HFFc6 (cell line): ENCODE data around the gene LAMA2. TPM values are rescaled to one million over a fixed set of nuclear protein-coding genes. Genes with fewer than 3 reads are reported as not detected.
"Not testable (repeated sequence)": the region's sequence is repeated elsewhere in the genome, so short reads cannot be mapped to it uniquely, and the experiment has no call there.

Experiments
- DNase-seq: peaks from one replicate; pipeline ENCODE4 v3.0.0-alpha.2; 2018
- H3K27ac Mint-ChIP-seq: 2 replicates; pipeline ENCODE4 v1.8.0; 2020; ENCODE audit warnings: mild to moderate bottlenecking, mixed read lengths
- H3K27me3 Mint-ChIP-seq: 2 replicates; pipeline ENCODE4 v1.8.0; 2021; ENCODE audit warnings: mild to moderate bottlenecking, moderate library complexity, mixed read lengths; ENCODE audit not compliant: insufficient read depth
- H3K36me3 Mint-ChIP-seq: 2 replicates; pipeline ENCODE4 v1.8.0; 2021; ENCODE audit warnings: low read depth, mixed read lengths
- H3K4me1 Mint-ChIP-seq: 2 replicates; pipeline ENCODE4 v1.8.0; 2020; ENCODE audit warnings: low read depth, mixed read lengths
- H3K4me3 Mint-ChIP-seq: 2 replicates; pipeline ENCODE4 v1.8.0; 2020; ENCODE audit warnings: mild to moderate bottlenecking, moderate library complexity, mixed read lengths
- H3K9me3 Mint-ChIP-seq: 2 replicates; pipeline ENCODE4 v1.8.0; 2020; ENCODE audit warnings: mild to moderate bottlenecking, mixed read lengths
- CTCF ChIP-seq: fragments of 200-600 bp; sonication (generic); IDR thresholded peaks from 2 replicates; pipeline ENCODE4 v1.5.0; 2021; ENCODE audit warnings: antibody characterized with exemption, mild to moderate bottlenecking
- total RNA-seq, 6 experiments: library from RNA; stranded (reverse); fragmentation: NEBNext Ultra II Directional; extraction: Animal tissue kit (Norgen Biotek cat#: 25700); gene quantifications; 2 replicates in 1 of 6; 3 replicates in 5 of 6; pipeline ENCODE4 v1.2.3, GENCODE V29; 2021

Gene LAMA2
- total RNA-seq, 6 experiments from 2014 or later = 8.2 to 14.3 (median 10.5) TPM

DNA sequence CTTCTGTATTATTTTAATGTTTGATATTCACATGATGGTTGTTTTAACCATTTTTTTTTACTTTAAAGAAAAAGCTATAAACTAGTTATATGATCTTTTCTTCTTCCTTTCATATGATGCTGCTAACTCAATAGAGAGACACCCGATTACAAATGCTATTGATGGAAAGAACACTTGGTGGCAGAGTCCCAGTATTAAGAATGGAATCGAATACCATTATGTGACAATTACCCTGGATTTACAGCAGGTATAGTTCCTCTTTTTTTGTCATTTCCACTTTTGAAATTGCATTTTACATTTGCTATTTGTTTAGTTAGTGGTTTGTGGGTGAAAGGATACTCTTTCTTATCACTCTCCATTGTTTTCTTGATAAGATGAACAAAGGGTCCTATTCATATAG, 176.7 kb downstream of the LAMA2 start:
- Mint-ChIP-seq H3K4me1 (peaks cover 6% of the 10 kb centered on the region), H3K36me3 (no peaks in the 10 kb centered on the region), H3K9me3 (no peaks in the 10 kb centered on the region), H3K27me3 (no peaks in the 10 kb centered on the region), H3K27ac (no peak overlapping the region), H3K4me3 (no peak overlapping the region)
- DNase-seq = no peak
- TF ChIP-seq CTCF = no peak

DNA sequence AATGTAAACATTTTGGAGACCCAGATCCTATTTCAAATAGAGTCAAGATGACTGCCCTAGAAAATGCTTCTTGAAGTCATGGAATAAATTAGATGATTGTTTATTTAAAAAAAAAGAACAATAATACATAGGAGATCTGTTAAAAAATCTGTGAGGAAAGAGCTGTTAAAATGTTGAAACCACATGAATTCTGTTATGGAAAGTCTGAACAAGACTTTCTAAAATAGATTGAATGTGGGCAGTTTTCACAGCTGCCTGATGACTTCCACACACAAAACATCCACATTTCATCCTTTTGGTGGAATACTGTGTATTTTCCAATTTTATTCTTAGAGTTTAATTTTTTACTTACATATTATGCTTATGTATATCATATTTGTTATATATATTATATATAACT, 186.1 kb downstream of the LAMA2 start:
- Mint-ChIP-seq H3K36me3 (no peaks in the 10 kb centered on the region), H3K27ac (no peak overlapping the region), H3K4me1 (peaks cover 11% of the 10 kb centered on the region), H3K9me3 (no peaks in the 10 kb centered on the region), H3K27me3 (no peaks in the 10 kb centered on the region; the same call in 1 of the 2 replicates), H3K4me3 (no peak overlapping the region)
- no peak for DNase-seq
- TF ChIP-seq CTCF = no peak

- no peaks in the 10 kb centered on the region for H3K36me3 Mint-ChIP-seq
- no peaks in the 10 kb centered on the region; the same call in 1 of the 2 replicates for H3K27me3 Mint-ChIP-seq
- peaks cover 15% of the 10 kb centered on the region for H3K4me1 Mint-ChIP-seq
- H3K27ac Mint-ChIP-seq = no peak overlapping the region
- no peak for DNase-seq
- TF ChIP-seq CTCF = no peak
- no peak overlapping the region for H3K4me3 Mint-ChIP-seq
- no peaks in the 10 kb centered on the region for H3K9me3 Mint-ChIP-seq
Measured at GRCh38 chr6:129073051-129073450, 190.1 kb downstream of the LAMA2 start.

GRCh38 chr6:129073691-129074395, 190.9 kb downstream of the LAMA2 start:
- no peak for TF ChIP-seq CTCF
- Mint-ChIP-seq H3K27me3 (no peaks in the 10 kb centered on the region; the same call in 1 of the 2 replicates), H3K27ac (peak overlapping the region; percentile 16; the same call in 1 of the 2 replicates), H3K4me3 (no peak overlapping the region), H3K9me3 (no peaks in the 10 kb centered on the region), H3K4me1 (peaks cover 15% of the 10 kb centered on the region), H3K36me3 (no peaks in the 10 kb centered on the region; the same call in 1 of the 2 replicates)
- no peak for DNase-seq

DNA sequence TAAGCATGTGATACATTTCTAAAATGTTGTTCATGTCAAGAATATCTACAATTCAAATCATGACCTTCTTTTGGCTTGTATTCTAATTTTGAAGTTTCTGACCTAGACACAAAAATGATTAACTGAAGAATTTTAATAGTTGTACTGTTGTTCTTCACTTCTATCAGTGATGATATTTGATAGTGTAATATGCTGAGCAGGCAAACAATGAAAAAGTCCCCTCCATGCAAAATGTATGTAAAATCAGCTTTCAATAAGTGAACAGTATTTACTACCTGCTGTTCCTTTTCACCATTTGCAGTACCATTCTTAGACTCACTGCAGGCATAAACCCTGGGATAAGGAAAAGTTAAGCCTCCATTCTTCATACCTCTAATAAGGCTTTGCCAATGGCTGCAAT, 201.5 kb downstream of the LAMA2 start:
- no peak for TF ChIP-seq CTCF
- no peaks in the 10 kb centered on the region for H3K36me3 Mint-ChIP-seq
- H3K27me3 Mint-ChIP-seq = no peaks in the 10 kb centered on the region
- no peaks in the 10 kb centered on the region for H3K9me3 Mint-ChIP-seq
- no peak overlapping the region for H3K4me3 Mint-ChIP-seq
- no peaks in the 10 kb centered on the region for H3K4me1 Mint-ChIP-seq
- H3K27ac Mint-ChIP-seq = no peak overlapping the region
- DNase-seq = no peak

DNA sequence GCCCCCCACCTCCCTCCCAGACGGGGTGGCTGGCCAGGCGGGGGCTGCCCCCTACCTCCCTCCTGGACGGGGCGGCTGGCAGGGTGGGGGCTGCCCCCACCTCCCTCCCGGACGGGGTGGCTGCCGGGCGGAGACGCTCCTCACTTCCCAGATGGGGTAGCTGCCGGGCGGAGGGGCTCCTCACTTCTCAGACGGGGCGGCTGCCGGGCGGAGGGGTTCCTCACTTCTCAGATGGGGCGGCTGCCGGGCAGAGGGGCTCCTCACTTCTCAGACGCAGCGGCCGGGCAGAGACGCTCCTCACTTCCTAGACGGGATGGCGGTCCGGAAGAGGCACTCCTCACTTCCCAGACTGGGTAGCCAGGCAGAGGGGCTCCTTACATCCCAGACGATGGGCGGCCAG, 205.5 kb downstream of the LAMA2 start:
- not testable (repeated sequence) for H3K27me3 Mint-ChIP-seq, H3K9me3 Mint-ChIP-seq, H3K36me3 Mint-ChIP-seq, H3K4me3 Mint-ChIP-seq, H3K4me1 Mint-ChIP-seq, H3K27ac Mint-ChIP-seq, DNase-seq
